ENCODE measurements around the gene DDX42. TPM values are rescaled to one million over a fixed set of nuclear protein-coding genes. Genes with fewer than 3 reads are reported as not detected.

The DDX42 gene
- total RNA-seq, 1 donor from 2014 or later = 104 TPM

DNA sequence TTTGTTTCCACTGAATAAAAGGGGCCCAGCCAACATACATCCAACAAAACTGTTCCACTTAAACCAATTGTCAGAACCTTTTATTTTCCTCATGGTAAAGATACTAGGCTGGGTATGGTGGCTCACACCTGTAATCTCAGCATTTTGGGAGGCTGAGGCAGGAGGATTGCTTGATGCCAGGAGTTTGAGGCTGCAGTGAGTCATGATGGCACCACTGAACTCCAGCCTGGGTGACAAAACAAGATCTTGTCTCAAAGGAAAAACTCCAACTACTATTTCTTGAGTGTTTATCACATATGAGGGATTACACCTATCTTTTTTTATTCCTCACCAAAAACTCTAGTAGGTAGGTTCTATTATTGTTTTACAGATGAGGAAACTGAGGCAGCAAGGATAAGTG, 48.6 kb downstream of the DDX42 start:
- no peaks in the 10 kb centered on the region for H3K9me3 ChIP-seq (ENCODE audit: low read depth)
- DNase-seq (ENCODE audit: low spot score) = no peak
- H3K27ac Mint-ChIP-seq = no peak overlapping the region

DNA sequence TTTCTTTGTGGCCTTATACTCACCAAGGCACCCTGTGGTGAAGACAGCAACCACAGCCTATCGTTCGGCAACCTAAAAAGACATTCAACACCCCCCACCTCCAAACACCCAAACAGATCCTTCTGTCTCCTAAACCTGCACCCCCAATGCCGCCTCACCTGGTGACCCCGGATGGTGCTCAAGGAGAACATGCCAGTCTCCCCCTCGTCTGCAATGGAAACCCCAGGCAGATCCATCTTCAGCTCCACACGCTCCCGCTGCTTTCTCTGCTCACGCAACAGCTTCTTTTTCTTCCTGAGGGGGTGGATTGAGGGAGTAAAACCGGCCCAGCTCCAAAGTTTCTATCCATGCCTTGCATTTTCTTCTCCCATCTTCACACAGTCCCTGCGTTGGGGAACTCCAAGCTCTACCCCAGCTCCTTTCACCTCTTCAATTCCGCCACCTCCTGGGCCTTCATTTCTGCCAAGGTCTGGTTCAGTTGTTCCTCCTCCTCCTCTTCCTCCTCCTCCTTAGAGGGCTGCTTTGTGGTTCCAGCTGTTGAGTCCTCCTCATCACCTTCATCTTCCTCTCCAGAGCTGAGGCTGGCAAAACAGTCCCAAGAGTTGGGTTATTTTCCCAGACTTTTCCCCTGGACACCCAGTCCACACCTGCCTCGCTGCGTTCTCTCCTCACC, 49.8 kb downstream of the DDX42 start:
- H3K4me3 ChIP-seq = no peak overlapping the region
- peaks cover 18% of the 10 kb centered on the region for H3K4me1 Mint-ChIP-seq
- no peaks in the 10 kb centered on the region for H3K27me3 ChIP-seq
- no peak overlapping the region for H3K27ac Mint-ChIP-seq
- no peak for DNase-seq (ENCODE audit: low spot score)
- peaks cover 33% of the 10 kb centered on the region for H3K79me2 ChIP-seq (ENCODE audit: low read depth)
- TF ChIP-seq EZH2 (IDR thresholded peaks at IDR 0.05) (no peak), CTCF (IDR thresholded peaks at IDR 0.05) (no peak), EZH2phosphoT487 (IDR thresholded peaks at IDR 0.05) (no peak)
- peak overlapping the region; percentile 42 for H3K4me3 Mint-ChIP-seq
- H3K27me3 Mint-ChIP-seq (ENCODE audit: insufficient read depth, low read depth) = peaks cover 8% of the 10 kb centered on the region
- H4K20me1 ChIP-seq (ENCODE audit: low read depth) = peaks cover 29% of the 10 kb centered on the region
- no peak overlapping the region for H3K4me2 ChIP-seq
- no peak overlapping the region for H2AFZ ChIP-seq (replicated peaks)
- H3K9me3 ChIP-seq (ENCODE audit: low read depth) = no peaks in the 10 kb centered on the region
- H3K9ac ChIP-seq = no peak overlapping the region
- no peaks in the 10 kb centered on the region for H3K9me3 Mint-ChIP-seq
- H3K4me1 ChIP-seq = peaks cover 11% of the 10 kb centered on the region
- no peak overlapping the region for H3K27ac ChIP-seq
- peaks cover 6% of the 10 kb centered on the region for H3F3A ChIP-seq (ENCODE audit: low read depth)
- H3K36me3 Mint-ChIP-seq = peaks cover 41% of the 10 kb centered on the region
- H3K36me3 ChIP-seq = peaks cover 13% of the 10 kb centered on the region

More for the DNA sequence above, 48.6 kb downstream of the DDX42 start:
- no peak overlapping the region for H3K4me3 Mint-ChIP-seq
- peaks cover 52% of the 10 kb centered on the region for H3K36me3 Mint-ChIP-seq
- Histone ChIP-seq H3K79me2 (ENCODE audit: low read depth) (peaks cover 20% of the 10 kb centered on the region), H3K27ac (no peak overlapping the region), H3F3A (ENCODE audit: low read depth) (peaks cover 17% of the 10 kb centered on the region), H3K36me3 (peaks cover 15% of the 10 kb centered on the region), H2AFZ (replicated peaks) (no peak overlapping the region), H3K27me3 (no peaks in the 10 kb centered on the region), H3K4me2 (no peak overlapping the region), H3K9ac (no peak overlapping the region), H3K4me1 (peaks cover 4% of the 10 kb centered on the region), H4K20me1 (ENCODE audit: low read depth) (peaks cover 40% of the 10 kb centered on the region), H3K4me3 (no peak overlapping the region)
- peaks cover 11% of the 10 kb centered on the region for H3K4me1 Mint-ChIP-seq
- TF ChIP-seq CTCF (IDR thresholded peaks at IDR 0.05) (no peak), EZH2 (IDR thresholded peaks at IDR 0.05) (no peak), EZH2phosphoT487 (IDR thresholded peaks at IDR 0.05) (no peak)
- H3K9me3 Mint-ChIP-seq = no peaks in the 10 kb centered on the region
- peaks cover 7% of the 10 kb centered on the region for H3K27me3 Mint-ChIP-seq (ENCODE audit: insufficient read depth, low read depth)

DNA sequence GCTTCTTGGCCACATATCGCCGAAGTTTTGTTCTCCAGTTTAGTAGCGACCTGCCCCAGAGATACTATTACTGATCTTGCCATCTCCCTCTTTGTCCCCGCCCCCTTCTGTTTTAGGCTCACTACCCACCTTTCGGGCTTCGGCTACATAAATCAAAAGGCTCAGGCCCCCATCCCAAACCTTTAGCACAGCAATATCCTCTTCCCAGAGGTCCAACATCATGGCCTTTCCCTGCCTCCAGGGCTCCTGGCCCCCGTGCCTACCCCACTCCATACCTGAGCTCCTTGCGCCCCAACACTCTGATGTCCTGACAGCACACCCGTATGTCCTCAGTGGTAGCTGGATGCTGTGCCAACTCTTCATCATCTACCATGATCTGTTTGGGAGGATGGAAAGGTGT, 50.4 kb downstream of the DDX42 start:
- Histone ChIP-seq H3K9me3 (ENCODE audit: low read depth) (no peaks in the 10 kb centered on the region), H4K20me1 (ENCODE audit: low read depth) (peaks cover 23% of the 10 kb centered on the region), H3K4me1 (peaks cover 11% of the 10 kb centered on the region), H3K79me2 (ENCODE audit: low read depth) (peaks cover 39% of the 10 kb centered on the region), H2AFZ (replicated peaks) (no peak overlapping the region), H3K4me3 (no peak overlapping the region), H3K27ac (no peak overlapping the region), H3K9ac (no peak overlapping the region), H3K4me2 (no peak overlapping the region), H3K36me3 (peaks cover 7% of the 10 kb centered on the region), H3F3A (ENCODE audit: low read depth) (peaks cover 2% of the 10 kb centered on the region), H3K27me3 (no peaks in the 10 kb centered on the region)
- Mint-ChIP-seq H3K27me3 (ENCODE audit: insufficient read depth, low read depth) (peaks cover 8% of the 10 kb centered on the region), H3K9me3 (no peaks in the 10 kb centered on the region), H3K4me3 (peak overlapping the region; percentile 42), H3K27ac (no peak overlapping the region), H3K36me3 (peaks cover 36% of the 10 kb centered on the region), H3K4me1 (peaks cover 20% of the 10 kb centered on the region)
- no peak for DNase-seq (ENCODE audit: low spot score)
- TF ChIP-seq EZH2 (IDR thresholded peaks at IDR 0.05) (no peak), CTCF (IDR thresholded peaks at IDR 0.05) (no peak), EZH2phosphoT487 (IDR thresholded peaks at IDR 0.05) (no peak)
